ENCODE results near the gene GDPD5.

The GDPD5 gene

DNA sequence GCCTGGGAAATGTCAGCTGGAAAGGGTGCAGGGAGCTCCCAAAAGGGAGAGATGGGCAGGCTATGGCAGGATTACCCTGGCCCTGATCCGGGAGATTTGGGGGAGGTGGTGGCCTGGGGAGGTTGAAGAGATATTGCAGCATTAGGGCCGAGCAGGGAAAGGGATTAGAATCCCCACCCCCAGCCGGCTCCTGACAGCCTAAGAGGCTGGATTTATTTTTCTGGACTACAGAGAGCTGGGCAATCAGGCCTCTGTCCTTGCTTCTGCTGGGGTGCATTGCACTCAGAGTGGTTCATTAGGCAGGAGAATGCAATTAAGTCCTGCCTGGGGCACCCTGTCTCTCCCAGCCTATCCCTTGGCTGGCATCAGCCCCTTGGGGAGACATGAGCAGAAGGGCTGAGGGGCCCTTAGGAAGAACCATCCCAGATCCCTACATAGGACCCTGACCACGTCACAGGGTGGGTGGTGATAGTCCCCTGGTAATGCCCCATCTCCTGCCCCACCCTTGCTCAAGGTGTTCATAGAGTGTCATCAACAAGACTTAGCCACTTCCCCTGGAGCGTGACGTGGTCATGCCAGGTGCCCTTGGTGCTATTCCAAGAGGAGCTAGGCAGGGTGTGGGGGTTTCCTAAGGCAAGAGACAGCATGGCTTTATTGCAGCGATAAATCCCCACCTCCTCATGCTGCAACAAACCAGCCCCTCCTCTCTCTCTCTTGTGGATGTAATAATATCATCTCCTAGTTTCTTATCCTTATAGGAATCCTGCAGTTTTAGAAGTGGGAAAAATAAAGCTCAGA lies 54.4 kb downstream of the GDPD5 start:
- no peak for DNase-seq

- no peak for DNase-seq
These were observed 55.2 kb downstream of the GDPD5 start for GRCh38 chr11:75470476-75471080.

GRCh38 chr11:75469785-75470405 lies 55.8 kb downstream of the GDPD5 start:
- peak; percentile 6 for DNase-seq

DNA sequence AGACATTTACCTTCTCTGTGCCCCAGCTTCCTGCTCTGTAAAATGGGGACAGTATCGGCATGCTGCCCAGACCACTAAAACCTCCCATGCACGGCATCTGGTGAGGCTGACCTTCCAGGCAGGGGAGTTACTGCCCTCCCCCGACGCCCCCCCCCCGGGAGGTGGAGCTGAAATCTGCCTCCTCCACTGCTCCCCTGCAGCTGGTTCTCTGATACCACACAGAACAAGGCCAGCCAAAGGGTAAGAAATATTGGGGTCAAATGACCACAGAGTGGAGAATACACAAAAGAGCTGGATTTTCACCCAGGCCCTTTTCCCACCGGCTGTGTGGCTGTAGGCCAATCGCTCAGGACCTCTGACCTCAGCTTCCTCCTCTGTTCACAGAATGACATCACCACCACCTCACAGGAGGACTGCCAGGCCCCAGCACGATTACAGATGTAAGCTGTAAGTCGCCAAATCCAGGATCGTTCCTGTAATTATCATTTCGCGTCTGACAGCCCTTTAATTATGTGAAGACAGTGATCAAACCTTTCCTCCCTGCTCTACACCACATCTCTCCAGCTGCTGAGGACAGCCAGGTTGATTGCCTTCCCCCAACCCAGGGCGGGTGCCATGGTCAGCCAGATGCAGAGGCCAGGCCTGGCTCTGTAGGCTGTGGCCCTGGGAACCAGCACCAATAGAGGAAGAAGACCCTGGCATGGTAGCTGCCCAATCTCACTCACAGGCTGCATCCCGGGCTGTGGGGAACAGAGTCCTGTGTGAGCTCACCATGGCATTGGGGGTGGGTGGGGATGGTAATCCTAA lies 57.0 kb downstream of the GDPD5 start:
- DNase-seq, result no peak

DNA sequence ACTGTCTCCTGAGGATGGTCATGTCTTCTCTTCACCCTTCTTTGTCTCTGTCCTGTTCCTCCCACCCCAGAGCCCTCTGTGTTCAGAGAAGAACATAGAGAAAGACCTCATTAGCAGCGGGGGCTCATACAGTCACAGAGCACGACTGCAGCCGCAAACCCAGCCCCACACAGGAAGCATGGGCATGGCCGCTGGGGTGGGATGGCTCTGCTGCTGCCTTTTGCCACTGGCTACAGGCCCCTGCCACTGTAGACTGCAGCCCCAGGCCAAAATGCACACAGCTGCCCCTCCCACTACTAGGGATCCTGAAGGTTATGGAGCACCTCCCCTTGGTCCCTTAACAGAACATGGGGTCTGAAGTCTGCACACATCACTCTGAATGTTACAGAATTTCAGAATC lies 57.9 kb downstream of the GDPD5 start:
- no peak for DNase-seq

GRCh38 chr11:75467311-75467710 lies 58.4 kb downstream of the GDPD5 start:
- DNase-seq, result no peak

- DNase-seq, result no peak
These were observed 59.8 kb downstream of the GDPD5 start for GRCh38 chr11:75465701-75466531.

GRCh38 chr11:75463106-75463774 lies 62.5 kb downstream of the GDPD5 start:
- no peak for DNase-seq

DNA sequence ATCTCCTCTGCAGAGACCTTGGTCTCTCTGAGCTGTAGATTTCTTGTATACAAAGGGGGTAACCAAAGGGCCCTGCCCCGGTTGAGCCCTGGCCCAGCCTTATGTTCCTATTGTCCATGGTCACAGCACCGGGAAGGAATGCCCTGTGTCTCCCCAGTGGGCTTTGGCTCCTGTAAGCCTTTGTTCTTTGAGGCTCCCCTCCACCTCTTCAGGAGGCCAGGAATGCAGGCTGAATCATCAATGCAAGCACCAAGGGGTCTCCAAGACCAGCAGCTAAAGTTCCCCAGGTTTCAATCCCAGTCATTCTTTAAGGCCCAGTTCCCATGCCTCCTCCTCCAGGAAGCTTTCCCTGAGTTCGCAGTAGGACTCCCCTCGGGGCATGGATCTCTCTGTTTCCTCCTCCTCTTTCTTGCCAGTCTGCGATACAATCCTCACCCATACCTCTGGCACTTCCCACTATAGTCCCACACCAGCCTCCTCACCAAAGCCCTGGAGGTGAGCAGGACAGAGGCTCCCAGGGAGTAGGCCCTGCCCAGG lies 63.6 kb downstream of the GDPD5 start:
- no peak for DNase-seq

DNA sequence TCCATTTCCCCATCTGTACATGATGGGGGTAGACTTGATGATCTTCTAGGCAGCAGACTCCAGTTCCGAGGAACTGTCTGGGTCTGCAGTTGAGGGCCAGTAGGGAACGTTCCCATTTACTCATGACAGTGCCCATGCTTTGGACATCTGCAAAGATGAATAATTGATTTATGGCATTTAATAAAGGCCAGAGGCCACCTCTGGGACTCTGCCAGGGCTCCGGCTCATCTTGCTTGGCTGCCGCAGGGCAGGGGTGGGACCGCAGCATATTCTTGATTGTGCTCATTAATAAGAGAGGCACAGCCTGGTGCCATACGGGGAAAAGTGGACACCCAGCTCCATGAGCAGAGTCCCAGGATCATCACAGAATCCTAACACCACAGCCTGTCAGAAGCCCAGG lies 64.6 kb downstream of the GDPD5 start:
- no peak for DNase-seq

DNA sequence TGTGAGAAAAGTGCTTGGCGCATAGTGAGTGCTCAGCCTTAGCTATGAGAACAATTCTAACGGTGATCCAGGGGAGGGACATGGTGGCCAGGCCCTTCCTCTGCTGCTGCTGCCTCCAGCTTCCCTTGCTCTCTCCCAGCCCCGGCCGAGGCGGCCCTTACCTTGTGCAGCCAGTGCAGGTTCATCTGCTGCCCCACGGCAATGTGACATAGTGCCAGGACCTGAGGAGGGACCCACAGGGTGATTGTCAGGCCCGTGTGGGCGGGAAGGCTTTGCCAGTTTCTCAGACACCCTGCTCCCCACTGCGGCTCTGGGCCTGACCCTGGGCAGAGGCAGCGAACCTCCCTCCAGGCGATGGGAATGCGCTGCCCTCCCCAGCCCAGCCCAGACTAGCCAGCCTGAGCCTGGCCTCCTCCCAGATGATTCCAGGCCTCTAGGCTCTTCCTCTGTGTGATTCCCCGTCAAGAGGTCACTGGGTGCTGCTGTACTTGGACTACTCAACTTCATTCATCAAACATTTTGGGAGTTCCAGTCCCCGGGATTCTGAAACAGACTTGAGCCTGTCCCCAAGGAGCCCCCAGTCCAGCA lies 69.1 kb downstream of the GDPD5 start:
- no peak for DNase-seq

DNA sequence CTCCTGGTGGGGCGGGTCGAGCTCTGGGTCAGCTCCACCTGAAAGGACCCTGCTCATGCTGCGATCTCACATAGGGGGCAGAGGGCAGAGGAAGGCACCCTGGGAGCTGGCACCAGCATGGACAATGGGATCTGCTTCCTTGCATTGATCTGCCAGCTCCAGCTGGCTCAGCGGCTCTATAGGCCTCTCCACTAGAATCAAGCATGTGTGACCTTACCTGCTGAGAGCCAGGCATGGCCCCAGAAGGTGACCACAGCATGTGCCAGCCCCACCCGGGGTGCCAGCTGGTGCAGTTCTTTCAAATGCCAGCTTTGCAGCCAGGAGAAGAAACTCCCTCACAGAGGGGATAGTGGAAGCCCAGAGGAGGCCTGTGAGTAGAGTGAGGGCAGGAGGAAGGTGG lies 70.8 kb downstream of the GDPD5 start:
- DNase-seq, result no peak

GRCh38 chr11:75453916-75454655 lies 71.7 kb downstream of the GDPD5 start:
- no peak for DNase-seq

DNA sequence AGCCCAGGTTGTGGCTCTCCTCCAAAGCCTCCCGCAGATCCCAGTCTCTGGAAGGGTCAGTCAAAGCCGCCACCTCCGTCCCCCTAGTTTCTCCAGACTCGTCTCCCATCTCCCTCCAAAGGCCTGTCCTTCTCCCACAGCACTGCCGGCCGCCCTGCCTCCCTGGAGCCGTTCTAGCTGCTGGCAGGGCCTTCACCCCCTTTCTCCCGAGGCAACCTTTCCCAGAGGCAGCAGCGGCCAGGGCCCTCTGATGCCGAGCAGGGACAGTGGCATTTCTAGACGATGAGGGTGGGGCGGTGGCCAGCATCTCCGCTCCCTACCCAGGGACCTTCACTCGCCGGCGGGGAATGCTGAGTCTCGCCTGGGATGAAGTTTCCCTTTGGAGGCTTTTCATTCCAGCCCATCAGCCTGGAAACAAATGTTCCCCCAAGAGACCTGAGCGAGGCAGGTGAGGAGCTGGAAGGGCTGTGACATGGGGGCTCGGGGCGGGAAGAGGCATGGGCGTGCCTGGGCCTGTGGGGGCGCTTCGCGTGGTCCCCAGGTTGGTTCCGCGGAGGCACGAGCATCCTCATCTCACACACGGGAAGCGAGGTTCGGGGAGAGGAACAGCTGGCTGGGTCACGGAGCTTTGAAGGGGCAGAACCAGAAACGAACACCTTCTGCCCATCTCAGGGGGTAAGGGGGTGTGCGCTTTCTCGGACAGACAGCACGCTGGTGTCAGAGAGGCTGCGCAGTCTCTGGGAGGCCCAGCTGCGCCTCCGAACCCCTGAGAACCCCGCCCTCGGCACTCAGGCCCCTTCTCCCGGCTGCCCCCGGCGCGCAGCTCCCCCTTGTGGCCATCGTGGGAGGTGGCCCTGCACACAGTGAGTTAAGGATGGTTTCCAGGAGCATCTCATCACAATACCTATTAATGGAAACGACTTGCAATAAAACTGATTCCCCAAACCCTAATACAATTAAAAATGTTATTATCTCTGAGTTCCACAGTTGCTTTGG lies 74.6 kb downstream of the GDPD5 start:
- DNase-seq, result no peak

- no peak for DNase-seq
These were observed 75.5 kb downstream of the GDPD5 start for GRCh38 chr11:75450236-75450635.

DNA sequence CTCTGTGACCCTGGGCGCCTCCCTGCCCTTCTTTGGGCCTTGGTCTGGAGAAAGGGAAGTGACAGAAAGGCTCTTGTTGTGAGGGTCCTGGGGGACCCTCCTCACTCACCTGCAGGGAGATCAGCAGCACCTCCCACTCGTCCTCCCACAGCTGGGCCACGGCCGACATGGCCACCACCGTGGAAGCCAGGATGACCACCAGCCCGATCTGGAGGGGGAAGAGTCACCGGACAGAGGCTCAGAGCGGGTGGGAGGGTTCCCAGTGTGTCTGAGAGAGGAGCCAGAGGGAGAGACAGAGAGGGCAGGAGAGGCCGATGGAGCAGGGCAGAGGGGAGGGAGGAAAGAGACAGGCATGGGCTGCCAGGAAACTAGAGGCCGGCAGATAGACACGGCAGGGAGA lies 76.0 kb downstream of the GDPD5 start:
- no peak for DNase-seq

DNA sequence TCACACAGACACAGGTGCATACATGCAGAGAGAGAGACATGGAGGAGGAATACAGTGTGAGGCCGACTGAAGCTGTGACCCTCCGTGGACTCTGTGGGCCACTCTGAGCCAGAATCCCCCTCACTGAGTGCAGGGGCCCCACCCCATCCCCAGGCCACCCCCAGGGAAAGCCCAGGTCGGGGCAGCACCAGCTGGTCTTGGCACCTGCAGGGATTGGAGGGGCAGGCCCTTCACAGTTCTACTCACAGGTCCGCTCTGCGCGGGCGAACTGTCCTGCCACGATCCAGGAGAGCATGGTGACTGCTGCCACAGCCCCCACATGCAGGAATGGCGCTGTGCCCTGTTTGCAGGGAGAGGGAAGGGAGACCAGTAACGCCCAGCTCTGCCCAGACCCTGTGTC lies 76.5 kb downstream of the GDPD5 start:
- no peak for DNase-seq

GRCh38 chr11:75447415-75447814 lies 78.3 kb downstream of the GDPD5 start:
- DNase-seq, result no peak

DNA sequence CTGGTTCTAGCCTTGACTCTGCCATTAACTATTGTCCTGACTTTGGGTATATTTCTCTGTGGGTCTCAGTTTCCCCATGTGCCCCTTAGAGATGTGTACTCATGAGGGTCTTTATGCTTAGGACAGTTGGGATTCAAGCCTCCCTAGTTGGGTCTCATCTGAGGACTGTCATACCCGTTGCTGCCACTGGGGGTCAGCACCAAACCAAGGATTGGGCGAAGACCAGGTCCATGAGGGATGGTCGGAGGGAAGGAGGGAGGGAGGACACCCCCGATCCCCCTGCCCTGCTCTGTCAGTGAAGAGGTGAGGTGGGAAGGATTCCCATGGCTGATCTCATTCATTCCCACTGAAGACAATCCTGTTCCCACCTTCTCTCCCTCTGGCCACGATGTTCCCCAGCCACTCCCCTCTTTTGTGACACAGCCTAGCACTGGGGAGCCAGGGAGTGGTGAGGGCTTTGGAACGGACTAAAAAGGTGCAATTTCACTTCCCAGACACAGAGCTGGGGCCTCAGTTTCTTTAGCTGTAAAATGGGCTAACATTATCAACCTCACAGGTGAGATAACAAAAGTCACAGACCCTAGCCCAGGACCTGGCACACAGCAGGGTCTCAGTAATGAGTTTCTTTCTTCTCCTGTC lies 80.3 kb downstream of the GDPD5 start:
- peak; percentile 25 for DNase-seq

All from NCI-H526 treated with DMSO at 0.1 percent for 48 hours (cell line).